Suprapubic skin (tissue), 4 donors: ENCODE data around the gene TUBA1C.

Experiments used
- EP300 ChIP-seq: sonication (generic); formaldehyde crosslinking; IDR thresholded peaks from one replicate; pipeline ENCODE4 v1.6.1; 2017; ENCODE audit warnings: antibody characterized with exemption
- POLR2A ChIP-seq, 2 donors: fragments of 450-650 bp; IDR thresholded peaks; one replicate each; pipeline ENCODE4 v1.6.1; 2017; ENCODE audit warnings: antibody characterized with exemption in 2 of 2, mild to moderate bottlenecking in 2 of 2, moderate library complexity in 2 of 2
- POLR2AphosphoS5 ChIP-seq, 3 donors: sonication (generic); formaldehyde crosslinking; IDR thresholded peaks; one replicate each; pipeline ENCODE4 v1.6.1; 2017; ENCODE audit warnings: antibody characterized with exemption in 3 of 3
- TF ChIP-seq, protein P1 (sequence below), 2 donors: fragments of 200-600 bp in 1 of 2; fragments of 450-650 bp in 1 of 2; sonication (generic) in 1 of 2; IDR thresholded peaks; one replicate each; pipeline ENCODE4 v1.5.1; 2016 to 2019; ENCODE audit warnings: antibody characterized with exemption in 2 of 2, mild to moderate bottlenecking in 1 of 2, moderate library complexity in 1 of 2

DNA sequence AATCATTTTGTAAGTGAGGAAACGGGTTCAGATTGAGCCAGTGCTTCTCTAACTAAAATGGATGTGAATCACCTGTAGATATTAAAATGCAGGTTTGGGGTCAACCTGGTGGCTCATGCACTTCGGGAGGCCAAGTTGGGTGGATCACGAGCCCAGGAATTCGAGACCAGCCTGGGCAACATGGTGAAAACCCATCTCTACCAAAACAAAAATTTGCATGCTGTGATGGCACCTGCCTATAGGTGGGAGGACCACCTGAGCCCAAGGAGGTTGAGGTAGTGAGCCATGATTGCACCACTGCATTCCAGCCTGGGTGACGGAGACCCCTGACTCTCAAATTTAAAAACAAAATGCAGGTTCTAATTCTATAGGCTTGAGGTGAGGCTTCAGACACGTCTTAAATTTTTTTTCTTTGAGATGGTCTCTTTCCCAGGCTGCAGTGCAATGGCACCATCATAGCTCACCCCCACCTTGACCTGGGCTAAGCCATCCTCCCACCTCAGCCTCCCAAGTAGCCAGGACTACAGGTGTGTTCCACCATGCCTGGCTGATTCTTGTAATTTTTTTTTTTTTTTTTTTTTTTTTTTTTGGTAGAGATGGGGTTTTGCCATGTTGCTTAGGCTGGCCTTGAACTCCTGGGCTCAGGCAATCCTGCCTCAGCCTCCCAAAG, 9.0 kb downstream of the TUBA1C start:
- TF ChIP-seq EP300 (no peak), POLR2AphosphoS5 (IDR thresholded peaks at IDR 0.05) (no peak), POLR2A (IDR thresholded peaks at IDR 0.05) (no peak)
- TF ChIP-seq, protein P1, sequence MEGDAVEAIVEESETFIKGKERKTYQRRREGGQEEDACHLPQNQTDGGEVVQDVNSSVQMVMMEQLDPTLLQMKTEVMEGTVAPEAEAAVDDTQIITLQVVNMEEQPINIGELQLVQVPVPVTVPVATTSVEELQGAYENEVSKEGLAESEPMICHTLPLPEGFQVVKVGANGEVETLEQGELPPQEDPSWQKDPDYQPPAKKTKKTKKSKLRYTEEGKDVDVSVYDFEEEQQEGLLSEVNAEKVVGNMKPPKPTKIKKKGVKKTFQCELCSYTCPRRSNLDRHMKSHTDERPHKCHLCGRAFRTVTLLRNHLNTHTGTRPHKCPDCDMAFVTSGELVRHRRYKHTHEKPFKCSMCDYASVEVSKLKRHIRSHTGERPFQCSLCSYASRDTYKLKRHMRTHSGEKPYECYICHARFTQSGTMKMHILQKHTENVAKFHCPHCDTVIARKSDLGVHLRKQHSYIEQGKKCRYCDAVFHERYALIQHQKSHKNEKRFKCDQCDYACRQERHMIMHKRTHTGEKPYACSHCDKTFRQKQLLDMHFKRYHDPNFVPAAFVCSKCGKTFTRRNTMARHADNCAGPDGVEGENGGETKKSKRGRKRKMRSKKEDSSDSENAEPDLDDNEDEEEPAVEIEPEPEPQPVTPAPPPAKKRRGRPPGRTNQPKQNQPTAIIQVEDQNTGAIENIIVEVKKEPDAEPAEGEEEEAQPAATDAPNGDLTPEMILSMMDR (IDR thresholded peaks at IDR 0.05), result no peak
